ENCODE results near the gene FHIT. TPM values are rescaled to one million over a fixed set of nuclear protein-coding genes. Genes with fewer than 3 reads are reported as not detected.

Gene FHIT
- total and polyA plus RNA-seq, 7 donors = 0.98 to 10.4 (median 4.0) TPM

- ATAC-seq (no peak), DNase-seq (no peak)
- TF ChIP-seq CTCF (IDR thresholded peaks at IDR 0.05) = no peak
- Histone ChIP-seq H3K9me3 (no peaks in the 10 kb centered on the region), H3K27ac (no peak overlapping the region), H3K36me3 (ENCODE audit: insufficient read depth in 1 of 2, low read depth in 1 of 2) (no peaks in the 10 kb centered on the region), H3K4me1 (no peaks in the 10 kb centered on the region), H3K4me3 (no peak overlapping the region), H3K27me3 (ENCODE audit: insufficient read depth in 3 of 3, low read length in 2 of 3) (no peaks in the 10 kb centered on the region)
- intact Hi-C loops (cut with DNase I) = no loop called here
- WGBS, 3 donors = 94 to 95% (median 94%) methylated on average over 4 of the region's 4 CpGs
These were observed 1255.7 kb downstream of the FHIT start for GRCh38 chr3:59995563-59995962.

- no peak overlapping the region for H3K27ac ChIP-seq
- ATAC-seq (no peak), DNase-seq (no peak)
- intact Hi-C loops (cut with DNase I) = no loop called here
- H3K4me1 ChIP-seq = no peaks in the 10 kb centered on the region
- no peak overlapping the region for H3K4me3 ChIP-seq
- H3K36me3 ChIP-seq (ENCODE audit: insufficient read depth in 1 of 2, low read depth in 1 of 2) = no peaks in the 10 kb centered on the region
- H3K9me3 ChIP-seq = no peaks in the 10 kb centered on the region
- TF ChIP-seq CTCF (IDR thresholded peaks at IDR 0.05) = no peak
- WGBS, 3 donors = 75 to 86% (median 77%) methylated on average over 6 of the region's 6 CpGs
- H3K27me3 ChIP-seq (ENCODE audit: insufficient read depth in 3 of 3, low read length in 2 of 3) = no peaks in the 10 kb centered on the region
These were observed 1256.4 kb downstream of the FHIT start for GRCh38 chr3:59994732-59995304.

GRCh38 chr3:59992578-59992977, 1258.7 kb downstream of the FHIT start:
- H3K4me3 ChIP-seq = no peak overlapping the region
- H3K9me3 ChIP-seq = no peaks in the 10 kb centered on the region
- H3K27ac ChIP-seq = no peak overlapping the region
- TF ChIP-seq CTCF (IDR thresholded peaks at IDR 0.05) = no peak
- WGBS, 3 donors = 60 to 70% (median 65%) methylated on average over 4 of the region's 4 CpGs
- no peaks in the 10 kb centered on the region for H3K27me3 ChIP-seq (ENCODE audit: insufficient read depth in 3 of 3, low read length in 2 of 3)
- ATAC-seq = no peak
- intact Hi-C loops (cut with DNase I) = no loop called here
- no peaks in the 10 kb centered on the region for H3K36me3 ChIP-seq (ENCODE audit: insufficient read depth in 1 of 2, low read depth in 1 of 2)
- H3K4me1 ChIP-seq = no peaks in the 10 kb centered on the region
- no peak for DNase-seq

- Histone ChIP-seq H3K4me1 (no peaks in the 10 kb centered on the region), H3K36me3 (ENCODE audit: insufficient read depth in 1 of 2, low read depth in 1 of 2) (no peaks in the 10 kb centered on the region), H3K4me3 (no peak overlapping the region), H3K9me3 (no peaks in the 10 kb centered on the region), H3K27me3 (ENCODE audit: insufficient read depth in 3 of 3, low read length in 2 of 3) (no peaks in the 10 kb centered on the region), H3K27ac (no peak overlapping the region)
- intact Hi-C loops (cut with DNase I) = no loop called here
- ATAC-seq (no peak), DNase-seq (no peak)
- 70 to 81% (median 74%) methylated on average over 2 of the region's 2 CpGs for WGBS, 3 donors
- no peak for TF ChIP-seq CTCF (IDR thresholded peaks at IDR 0.05)
These were observed 1260.3 kb downstream of the FHIT start for GRCh38 chr3:59990915-59991314.

- intact Hi-C loops (cut with DNase I) = no loop called here
- no peak for DNase-seq
- no peaks in the 10 kb centered on the region for H3K9me3 ChIP-seq
- no peaks in the 10 kb centered on the region for H3K4me1 ChIP-seq
- H3K27me3 ChIP-seq (ENCODE audit: insufficient read depth in 3 of 3, low read length in 2 of 3) = no peaks in the 10 kb centered on the region
- no peak overlapping the region for H3K4me3 ChIP-seq
- ATAC-seq = no peak
- TF ChIP-seq CTCF (IDR thresholded peaks at IDR 0.05) = no peak
- H3K27ac ChIP-seq = no peak overlapping the region
- WGBS, 3 donors = 82 to 98% (median 95%) methylated on average over 3 of the region's 3 CpGs
- no peaks in the 10 kb centered on the region for H3K36me3 ChIP-seq (ENCODE audit: insufficient read depth in 1 of 2, low read depth in 1 of 2)
These were observed 1268.7 kb downstream of the FHIT start for GRCh38 chr3:59982510-59982909.

Data from psoas muscle (tissue), 8 donors.